ENCODE data around the gene HERC4. TPM values are rescaled to one million over a fixed set of nuclear protein-coding genes. Genes with fewer than 3 reads are reported as not detected.

Gene HERC4
- total RNA-seq, 1 experiment from 2014 or later, result 36.5 TPM

DNA sequence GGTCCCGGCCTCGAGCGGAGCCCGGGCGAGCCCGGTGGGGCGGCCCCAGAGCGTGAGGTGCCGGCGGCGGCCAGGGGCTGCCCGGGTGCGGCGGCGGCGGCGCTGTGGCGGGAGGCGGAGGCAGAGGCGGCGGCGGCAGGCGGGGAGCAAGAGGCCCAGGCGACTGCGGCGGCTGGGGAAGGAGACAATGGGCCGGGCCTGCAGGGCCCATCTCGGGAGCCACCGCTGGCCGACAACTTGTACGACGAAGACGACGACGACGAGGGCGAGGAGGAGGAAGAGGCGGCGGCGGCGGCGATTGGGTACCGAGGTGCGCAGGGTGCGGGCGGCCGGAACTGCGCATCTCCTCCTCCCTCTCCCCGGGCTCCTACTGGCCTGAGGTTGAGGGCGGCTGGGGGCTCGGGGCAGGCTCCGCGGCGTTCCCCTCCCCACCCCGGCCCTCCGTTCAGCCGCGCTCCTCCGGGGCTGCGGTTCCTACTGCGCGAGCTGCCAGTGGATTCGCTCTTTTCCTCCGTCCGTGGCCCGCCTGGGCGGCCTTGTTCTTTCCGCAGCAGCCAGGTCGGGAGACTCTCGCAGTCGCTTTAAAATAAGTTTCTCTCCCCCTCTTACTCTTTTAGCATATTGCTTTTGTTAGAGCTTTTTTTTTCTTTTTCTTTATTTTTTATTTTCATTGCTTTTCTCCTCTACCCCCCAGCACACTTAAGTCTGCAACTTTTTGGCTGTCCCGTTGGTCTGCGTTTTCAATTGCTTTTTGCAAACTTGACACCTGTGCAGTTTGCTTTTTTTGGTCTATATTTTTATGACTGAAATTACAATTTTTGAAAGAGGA lies 190.0 kb downstream of the HERC4 start:
- peak overlapping the region; percentile 91 for H3K27ac ChIP-seq (ENCODE audit: low read depth, low read length)
- no peaks in the 10 kb centered on the region for H3K9me2 ChIP-seq (ENCODE audit: insufficient read depth)
- intact Hi-C loops (cut with micrococcal nuclease), result no loop called here
- peak overlapping the region; percentile 69 for H3K9ac ChIP-seq (ENCODE audit: low read length)
- ChIA-PET CTCF (interaction anchor here (0.7 kb wide), 1 partner anchor 523 kb away, joined by 4 read pairs; no protein-coding TSS in a partner anchor), POLR2A (interaction anchor here (0.6 kb wide), 1 partner anchor 14 kb away, joined by 3 read pairs; no protein-coding TSS in a partner anchor), RAD21 (ENCODE audit: low non-redundant PET in 1 of 2, low total read pairs in 2 of 2, uncharacterized antibody in 2 of 2, unreplicated experiment in 2 of 2) (no interaction called here)
- no peaks in the 10 kb centered on the region for H3K9me3 ChIP-seq (ENCODE audit: control insufficient read depth in 1 of 2, insufficient read depth in 1 of 2, low read depth in 1 of 2, low read length in 2 of 2)
- H2AFZ ChIP-seq (ENCODE audit: low read depth, low read length, poor library complexity, severe bottlenecking), result no peak overlapping the region
- H3K4me3 ChIP-seq (replicated peaks in 1 of 2; ENCODE audit: low read depth in 1 of 2, low read length in 2 of 2), result peak overlapping the region; percentile 86
- no peaks in the 10 kb centered on the region for H4K20me1 ChIP-seq (ENCODE audit: insufficient read depth)
- no peaks in the 10 kb centered on the region for H3K27me3 ChIP-seq (ENCODE audit: insufficient read depth, low read length)
- TF ChIP-seq EZH2phosphoT487 (IDR thresholded peaks at IDR 0.05; ENCODE audit: borderline replicate concordance) (no peak), POLR2AphosphoS5 (IDR thresholded peaks at IDR 0.05; ENCODE audit: low read depth, low read length) (peak; percentile 54; the same call in 1 of the 2 replicates), ZFX (IDR thresholded peaks at IDR 0.05) (peak; percentile 89), ELF1 (IDR thresholded peaks at IDR 0.05; ENCODE audit: borderline replicate concordance, low read depth) (no peak), TCF7L2 (IDR thresholded peaks at IDR 0.05; ENCODE audit: borderline replicate concordance, extremely low read depth, insufficient read depth, insufficient read length) (no peak)
- TF ChIP-seq, protein P1, sequence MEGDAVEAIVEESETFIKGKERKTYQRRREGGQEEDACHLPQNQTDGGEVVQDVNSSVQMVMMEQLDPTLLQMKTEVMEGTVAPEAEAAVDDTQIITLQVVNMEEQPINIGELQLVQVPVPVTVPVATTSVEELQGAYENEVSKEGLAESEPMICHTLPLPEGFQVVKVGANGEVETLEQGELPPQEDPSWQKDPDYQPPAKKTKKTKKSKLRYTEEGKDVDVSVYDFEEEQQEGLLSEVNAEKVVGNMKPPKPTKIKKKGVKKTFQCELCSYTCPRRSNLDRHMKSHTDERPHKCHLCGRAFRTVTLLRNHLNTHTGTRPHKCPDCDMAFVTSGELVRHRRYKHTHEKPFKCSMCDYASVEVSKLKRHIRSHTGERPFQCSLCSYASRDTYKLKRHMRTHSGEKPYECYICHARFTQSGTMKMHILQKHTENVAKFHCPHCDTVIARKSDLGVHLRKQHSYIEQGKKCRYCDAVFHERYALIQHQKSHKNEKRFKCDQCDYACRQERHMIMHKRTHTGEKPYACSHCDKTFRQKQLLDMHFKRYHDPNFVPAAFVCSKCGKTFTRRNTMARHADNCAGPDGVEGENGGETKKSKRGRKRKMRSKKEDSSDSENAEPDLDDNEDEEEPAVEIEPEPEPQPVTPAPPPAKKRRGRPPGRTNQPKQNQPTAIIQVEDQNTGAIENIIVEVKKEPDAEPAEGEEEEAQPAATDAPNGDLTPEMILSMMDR (IDR thresholded peaks at IDR 0.05 in 2 of 3, conservative IDR thresholded peaks at IDR 0.05 in 1 of 3; ENCODE audit: borderline replicate concordance in 1 of 3, insufficient read depth in 1 of 3, low read depth in 2 of 3, low read length in 2 of 3), result no peak
- TF ChIP-seq, protein P2, sequence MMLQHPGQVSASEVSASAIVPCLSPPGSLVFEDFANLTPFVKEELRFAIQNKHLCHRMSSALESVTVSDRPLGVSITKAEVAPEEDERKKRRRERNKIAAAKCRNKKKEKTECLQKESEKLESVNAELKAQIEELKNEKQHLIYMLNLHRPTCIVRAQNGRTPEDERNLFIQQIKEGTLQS (IDR thresholded peaks at IDR 0.05), result no peak
- TF ChIP-seq, protein P3, sequence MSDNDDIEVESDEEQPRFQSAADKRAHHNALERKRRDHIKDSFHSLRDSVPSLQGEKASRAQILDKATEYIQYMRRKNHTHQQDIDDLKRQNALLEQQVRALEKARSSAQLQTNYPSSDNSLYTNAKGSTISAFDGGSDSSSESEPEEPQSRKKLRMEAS (IDR thresholded peaks at IDR 0.05), result 0 out of 2 replicates have a peak, but pooled peaks have one; percentile 24
- H3K36me3 ChIP-seq (ENCODE audit: control insufficient read depth in 1 of 2, insufficient read depth in 2 of 2, low read length in 2 of 2), result peaks cover 12 to 16% of the 10 kb centered on the region in 2 experiments
- BruUV-seq (replicated peaks), result no TSS peak
- H3K4me2 ChIP-seq (ENCODE audit: low read length), result peak overlapping the region; percentile 96
- DNase-seq (ENCODE audit: low read depth, low spot score) (peak; percentile 18), ATAC-seq (peak; percentile 85)
- H3K79me2 ChIP-seq (ENCODE audit: insufficient read depth, low read length), result peaks cover 40% of the 10 kb centered on the region
- H3K4me1 ChIP-seq (ENCODE audit: control insufficient read depth in 1 of 2, insufficient read depth in 2 of 2, low read length in 2 of 2), result peaks cover 5 to 22% of the 10 kb centered on the region in 2 experiments; a peak in 3 of 4 replicates
